Astrocyte of the cerebellum (primary cell): ENCODE measurements around the gene ACLY.

ENCODE experiments used
- DNase-seq: peaks from one replicate; pipeline ENCODE4 v3.0.0-alpha.2; 2011; ENCODE audit warnings: low read depth
- H3K4me3 ChIP-seq: 2 replicates; pipeline ENCODE4 v1.5.1; 2011; ENCODE audit warnings: mild to moderate bottlenecking, low read depth, low read length, moderate library complexity
- CTCF ChIP-seq: IDR thresholded peaks from 2 replicates; pipeline ENCODE4 v1.5.1; 2012; ENCODE audit warnings: low read length, low read depth, moderate library complexity, mild to moderate bottlenecking; ENCODE audit errors: missing control alignments
- in situ Hi-C: cut with HindIII; loops from 2 replicates; pipeline ENCODE4 v1.10.0; 2017; ENCODE audit warnings: low sequenced_read_pairs

ACLY gene

GRCh38 chr17:41893384-41893783, 25.4 kb downstream of the ACLY start:
- no peak for TF ChIP-seq CTCF
- no peak overlapping the region for H3K4me3 ChIP-seq
- in situ Hi-C loops, result no loop called here
- DNase-seq, result no peak

- in situ Hi-C loops, result no loop called here
- no peak for TF ChIP-seq CTCF
- no peak for DNase-seq
- H3K4me3 ChIP-seq, result no peak overlapping the region
Measured at GRCh38 chr17:41892021-41892376, 26.8 kb downstream of the ACLY start.

GRCh38 chr17:41891135-41892020, 27.4 kb downstream of the ACLY start:
- in situ Hi-C loops, result no loop called here
- no peak overlapping the region for H3K4me3 ChIP-seq
- no peak for DNase-seq
- no peak for TF ChIP-seq CTCF

- no peak overlapping the region for H3K4me3 ChIP-seq
- in situ Hi-C loops, result no loop called here
- TF ChIP-seq CTCF, result no peak
- DNase-seq, result no peak
Measured at GRCh38 chr17:41888332-41888965, 30.3 kb downstream of the ACLY start.

- in situ Hi-C loops, result no loop called here
- no peak overlapping the region for H3K4me3 ChIP-seq
- TF ChIP-seq CTCF, result peak; percentile 43
- no peak for DNase-seq
Measured at GRCh38 chr17:41885733-41886132, 33.0 kb downstream of the ACLY start.

- in situ Hi-C loops, result no loop called here
- no peak overlapping the region for H3K4me3 ChIP-seq
- TF ChIP-seq CTCF, result no peak
- no peak for DNase-seq
Measured at GRCh38 chr17:41882756-41883155, 36.0 kb downstream of the ACLY start.
